ENCODE measurements around the gene ZAP70.

GRCh38 chr2:97763176-97763845, 49.9 kb downstream of the ZAP70 start:
- TF ChIP-seq CTCF (IDR thresholded peaks at IDR 0.05; ENCODE audit: low read depth, low read length, poor library complexity, severe bottlenecking) (no peak), EZH2phosphoT487 (IDR thresholded peaks at IDR 0.05; ENCODE audit: borderline replicate concordance, low read length) (no peak)

Data from DOHH2 (cell line).